Measurements from ENCODE around the gene SEPTIN5. TPM values are rescaled to one million over a fixed set of nuclear protein-coding genes. Genes with fewer than 3 reads are reported as not detected.

The SEPTIN5 gene
- total RNA-seq, 1 donor from 2014 or later: 3.9 TPM

GRCh38 chr22:19701420-19702145, 12.7 kb upstream of the SEPTIN5 start:
- no peak overlapping the region for H3K4me3 ChIP-seq (ENCODE audit: low read depth, low read length)
- TF ChIP-seq CTCF (conservative IDR thresholded peaks at IDR 0.05; ENCODE audit: low read depth, low read length): no peak
- DNase-seq (ENCODE audit: low read depth): no peak

- DNase-seq (ENCODE audit: low read depth): no peak
- H3K4me3 ChIP-seq (ENCODE audit: low read depth, low read length): no peak overlapping the region
- TF ChIP-seq CTCF (conservative IDR thresholded peaks at IDR 0.05; ENCODE audit: low read depth, low read length): no peak
Observed at GRCh38 chr22:19703869-19704268, 10.4 kb upstream of the SEPTIN5 start.

- no peak for DNase-seq (ENCODE audit: low read depth)
- no peak for TF ChIP-seq CTCF (conservative IDR thresholded peaks at IDR 0.05; ENCODE audit: low read depth, low read length)
- no peak overlapping the region for H3K4me3 ChIP-seq (ENCODE audit: low read depth, low read length)
Observed at GRCh38 chr22:19704355-19705015, 9.8 kb upstream of the SEPTIN5 start.

GRCh38 chr22:19705181-19705934, 8.9 kb upstream of the SEPTIN5 start:
- TF ChIP-seq CTCF (conservative IDR thresholded peaks at IDR 0.05; ENCODE audit: low read depth, low read length): no peak
- no peak for DNase-seq (ENCODE audit: low read depth)
- H3K4me3 ChIP-seq (ENCODE audit: low read depth, low read length): no peak overlapping the region

- no peak overlapping the region for H3K4me3 ChIP-seq (ENCODE audit: low read depth, low read length)
- DNase-seq (ENCODE audit: low read depth): no peak
- TF ChIP-seq CTCF (conservative IDR thresholded peaks at IDR 0.05; ENCODE audit: low read depth, low read length): no peak
Observed at GRCh38 chr22:19706661-19707151, 7.6 kb upstream of the SEPTIN5 start.

- no peak overlapping the region for H3K4me3 ChIP-seq (ENCODE audit: low read depth, low read length)
- TF ChIP-seq CTCF (conservative IDR thresholded peaks at IDR 0.05; ENCODE audit: low read depth, low read length): no peak
- DNase-seq (ENCODE audit: low read depth): no peak
Observed at GRCh38 chr22:19707347-19708290, 6.7 kb upstream of the SEPTIN5 start.
